ENCODE data around the gene USP5.

The USP5 gene

GRCh38 chr12:6914947-6915788 is 63.2 kb downstream of the USP5 start:
- DNase-seq (ENCODE audit: low spot score) = no peak

- no peak for DNase-seq (ENCODE audit: low spot score)
Measured at GRCh38 chr12:6915789-6916285, 63.9 kb downstream of the USP5 start.
